Ovary (tissue), 10 donors: ENCODE data around the gene SELENOV. TPM values are rescaled to one million over a fixed set of nuclear protein-coding genes. Genes with fewer than 3 reads are reported as not detected.

Experiments used
- DNase-seq, 5 donors: peaks; one replicate each; pipeline ENCODE4 v3.0.0-alpha.2; 2019 to 2020
- H3K27ac ChIP-seq, 2 donors: fragments of 200-600 bp; one replicate each; pipeline versions ENCODE4 v1.5.1 to v1.8.0; 2019 to 2022
- H3K27me3 ChIP-seq: fragments of 200-600 bp; one replicate; pipeline ENCODE4 v1.8.0; 2022
- H3K36me3 ChIP-seq: fragments of 200-600 bp; sonication (generic); one replicate; pipeline ENCODE4 v1.5.1; 2019
- H3K4me1 ChIP-seq: one replicate; pipeline ENCODE4 v1.8.1; 2013; ENCODE audit warnings: mild to moderate bottlenecking, moderate library complexity; ENCODE audit not compliant: insufficient read depth
- H3K4me3 ChIP-seq: fragments of 200-600 bp; sonication (generic); one replicate; pipeline ENCODE4 v1.5.1; 2017
- H3K9me3 ChIP-seq, 2 donors: fragments of 200-600 bp in 1 of 2; sonication (generic) in 1 of 2; one replicate each; pipeline versions ENCODE4 v1.5.1 to v1.8.1; 2013 to 2019; ENCODE audit warnings: mild to moderate bottlenecking in 1 of 2, moderate library complexity in 1 of 2
- CTCF ChIP-seq, 3 donors: fragments of 450-650 bp in 2 of 3; fragments of 200-600 bp in 1 of 3; IDR thresholded peaks; one replicate each; pipeline versions ENCODE4 v1.5.1 to v1.8.0; 2016 to 2022; ENCODE audit warnings: antibody characterized with exemption in 3 of 3, mild to moderate bottlenecking in 1 of 3
- EP300 ChIP-seq: sonication (generic); formaldehyde crosslinking; IDR thresholded peaks from one replicate; pipeline ENCODE4 v1.6.1; 2017; ENCODE audit warnings: antibody characterized with exemption
- POLR2A ChIP-seq: fragments of 450-650 bp; IDR thresholded peaks from one replicate; pipeline ENCODE4 v1.6.1; 2017; ENCODE audit warnings: antibody characterized with exemption, mild to moderate bottlenecking, moderate library complexity
- WGBS, 3 donors: extraction: QIAGEN DNeasy Blood & Tissue Kit in 1 of 3; methylation state at CpG; one replicate each; pipeline versions ENCODE4 v1.1.5 to v1.1.7; 2013 to 2017; 5-methylcytosine and 5-hydroxymethylcytosine counted together
- intact Hi-C, 4 donors: fragments of 100-400 bp; cut with DNase I; formaldehyde crosslinking; loops; one replicate each; pipeline versions ENCODE4 v1.11.0 to v1.15.1; 2022 to 2023
- long read RNA-seq, 3 donors: library from polyadenylated mRNA in 2 of 3; unstranded in 2 of 3; transcript quantifications; one replicate each; pipeline ENCODE4 v2.0.0 and lab custom pipeline, GENCODE V29; 2021 to 2026
- polyA plus RNA-seq, 2 donors: library from polyadenylated mRNA; stranded (reverse); fragments of 200-250 nt in 1 of 2; fragments of 350-450 nt in 1 of 2; fragmentation: Illumina TruSeq in 1 of 2; extraction: RNeasy Lipid Tissue Mini Kit (QIAGEN cat#74804) in 1 of 2; gene quantifications; one replicate each; pipeline ENCODE4 v1.2.3, GENCODE V29; 2013 to 2014
- total RNA-seq, 7 donors: library from RNA; depleted of rRNA in 2 of 7; stranded (reverse); fragments of >200 nt in 2 of 7; fragmentation: NEBNext Ultra II Directional in 3 of 7; extraction: Animal tissue kit (Norgen Biotek cat#: 25700) in 3 of 7; gene quantifications; one replicate each; pipeline versions ENCODE4 v1.1.0 to v1.2.4, GENCODE V29; 2016 to 2023
- donor health status: DM: no; HTN: no; CAD: no; lungs with moderate emphysema.
- donor health status: DM: no; HTN: no; CAD: no.
- donor health status: Bipolar disorder and iron deficiency.
- donor health status: DM: yes; HTN: yes; CAD: no.
- donor health status: DM: no; HTN: no; CAD: no.
- donor health status: DM: yes; HTN: yes; CAD: no.

Gene SELENOV
- total RNA-seq (under 1 TPM in 1 of 7 donors, not detected in 6; 0.27 TPM), polyA plus RNA-seq (under 1 TPM in 1 of 2 donors, not detected in 1; 0.39 TPM)
- long read RNA-seq, donor 1, partial matches to known transcripts, result 0 of 2 reads
- long read RNA-seq, donor 1, other reads (novel, unspliced or antisense), result 0 of 2 reads
- long read RNA-seq, donor 2, result 0 reads
- long read RNA-seq, donor 3, partial matches to known transcripts, result 0 of 1 reads
- long read RNA-seq, donor 3, other reads (novel, unspliced or antisense), result 0 of 1 reads

DNA sequence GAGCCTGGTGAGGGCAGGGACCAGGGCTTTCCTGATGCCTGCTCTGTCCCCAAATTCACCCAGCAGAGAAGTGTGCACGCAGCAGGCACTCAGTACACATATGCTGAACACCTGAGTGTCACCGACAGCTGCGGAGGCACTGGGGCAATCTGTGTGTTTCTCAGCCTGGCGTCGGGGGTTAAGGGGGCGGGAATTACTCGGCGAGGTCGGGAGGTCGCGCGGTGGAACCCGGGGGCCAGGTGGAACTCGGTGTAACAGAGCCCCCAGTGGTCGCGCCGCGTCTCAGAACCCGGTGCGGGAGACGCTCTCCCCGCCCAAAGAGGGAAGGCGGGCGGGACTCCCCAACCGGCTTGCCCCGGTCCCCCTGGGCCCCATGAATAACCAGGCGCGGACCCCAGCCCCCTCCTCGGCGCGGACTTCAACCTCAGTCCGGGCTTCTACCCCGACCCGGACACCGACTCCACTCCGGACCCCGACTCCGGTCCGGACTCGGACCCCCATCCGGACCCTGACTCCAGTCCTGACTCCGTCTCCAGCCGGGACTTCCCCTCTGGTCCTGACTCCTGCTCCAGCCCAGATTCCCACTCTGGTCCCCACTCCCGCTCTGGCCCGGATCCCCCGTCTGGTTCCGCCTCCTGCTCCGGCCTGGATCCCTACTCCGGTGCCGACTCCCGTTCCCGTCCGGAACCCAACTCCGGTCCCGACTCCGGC lies at the start of gene SELENOV:
TSS of gene SELENOV (plus strand) at position 300 of the 711 bp plus-strand sequence. CDS start at position 374, 74 bp downstream.
- WGBS, 3 donors, result 1% methylated on average over 38 to 56 of the region's 56 CpGs
- DNase-seq, result peak in 3 of 5 donors; percentile 20 to 47 (median 44)
- H3K27me3 ChIP-seq, result no peaks in the 10 kb centered on the region
- peak within 1 kb of the TSS; percentile 12 for H3K4me3 ChIP-seq
- no peak for TF ChIP-seq EP300
- no peak for TF ChIP-seq POLR2A
- TF ChIP-seq CTCF (IDR thresholded peaks at IDR 0.05), result no peak
- intact Hi-C loops, result no loop called here
- H3K9me3 ChIP-seq, result no peaks in the 10 kb centered on the region
- no peaks in the 10 kb centered on the region for H3K36me3 ChIP-seq
- no peak within 1 kb of the TSS for H3K27ac ChIP-seq
- H3K4me1 ChIP-seq, result peaks cover 5% of the 10 kb centered on the region

DNA sequence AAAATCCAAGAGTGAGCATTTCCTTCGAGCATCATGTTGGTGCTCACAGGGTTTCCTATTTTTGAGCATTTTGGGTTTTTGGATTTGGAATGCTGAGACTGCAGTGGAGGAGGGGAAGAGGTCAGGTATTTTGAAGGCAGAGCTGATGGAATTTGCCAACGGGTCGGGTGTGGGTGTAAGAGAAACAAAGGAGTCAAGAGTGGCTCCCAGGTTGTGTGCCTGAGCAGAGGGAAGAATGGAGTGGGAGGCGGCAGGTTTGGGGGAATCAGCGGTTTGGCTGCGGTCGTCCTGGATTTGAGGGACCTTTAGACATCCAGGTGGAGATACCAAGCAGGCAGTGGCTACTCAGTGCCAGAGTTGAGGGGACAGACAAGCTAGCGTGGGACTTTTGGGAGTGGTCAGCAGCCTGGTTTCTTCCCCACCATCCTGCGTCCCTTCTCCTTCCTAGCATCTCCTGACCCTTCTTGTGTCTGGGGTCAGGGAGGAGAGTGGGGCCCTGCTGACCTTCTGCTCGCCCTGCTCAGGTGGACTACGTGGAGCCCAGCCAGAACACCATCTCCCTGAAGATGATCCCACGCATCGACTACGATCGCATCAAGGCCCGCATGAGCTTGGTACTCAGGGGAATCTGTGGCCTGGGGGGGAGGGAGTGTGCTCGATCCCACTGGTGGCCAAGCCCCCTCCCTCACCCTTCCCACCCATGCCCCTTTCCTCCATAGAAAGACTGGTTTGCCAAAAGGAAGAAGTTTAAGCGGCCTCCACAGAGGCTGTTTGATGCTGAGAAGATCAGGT lies 48.8 kb upstream of the SELENOV start:
- Histone ChIP-seq H3K4me3 (no peak overlapping the region), H3K36me3 (no peaks in the 10 kb centered on the region), H3K4me1 (no peaks in the 10 kb centered on the region), H3K9me3 (no peaks in the 10 kb centered on the region), H3K27me3 (no peaks in the 10 kb centered on the region), H3K27ac (no peak overlapping the region)
- 86 to 87% (median 87%) methylated on average over 18 of the region's 18 CpGs for WGBS, 3 donors
- TF ChIP-seq EP300, result no peak
- intact Hi-C loops, result no loop called here
- no peak for DNase-seq

DNA sequence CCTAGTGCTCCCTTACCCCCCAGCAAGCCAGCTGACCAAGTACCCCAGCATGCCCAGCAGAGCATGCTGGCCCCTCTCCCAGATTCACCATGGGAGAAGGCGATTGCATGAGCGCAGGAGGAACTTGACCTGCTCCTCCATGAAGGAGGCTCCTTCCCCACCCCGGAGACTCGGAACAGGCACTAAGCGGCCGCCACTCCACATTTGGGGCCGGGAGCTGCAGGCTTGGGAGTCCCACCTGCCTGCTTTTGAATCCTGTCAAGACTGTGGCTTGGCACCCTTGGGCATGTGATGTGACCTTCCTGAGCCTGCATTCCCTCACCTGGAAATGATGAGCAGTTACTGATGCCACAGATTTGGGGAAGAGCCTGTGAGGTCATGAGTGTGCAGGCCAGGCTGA lies 47.0 kb upstream of the SELENOV start:
- Histone ChIP-seq H3K9me3 (no peaks in the 10 kb centered on the region), H3K27me3 (no peaks in the 10 kb centered on the region), H3K36me3 (no peaks in the 10 kb centered on the region), H3K27ac (no peak overlapping the region), H3K4me3 (no peak overlapping the region), H3K4me1 (no peaks in the 10 kb centered on the region)
- intact Hi-C loops, result no loop called here
- DNase-seq, result no peak
- no peak for TF ChIP-seq CTCF (IDR thresholded peaks at IDR 0.05)
- TF ChIP-seq POLR2A, result no peak
- no peak for TF ChIP-seq EP300
- WGBS, 3 donors, result 87 to 95% (median 93%) methylated on average over 7 of the region's 7 CpGs

DNA sequence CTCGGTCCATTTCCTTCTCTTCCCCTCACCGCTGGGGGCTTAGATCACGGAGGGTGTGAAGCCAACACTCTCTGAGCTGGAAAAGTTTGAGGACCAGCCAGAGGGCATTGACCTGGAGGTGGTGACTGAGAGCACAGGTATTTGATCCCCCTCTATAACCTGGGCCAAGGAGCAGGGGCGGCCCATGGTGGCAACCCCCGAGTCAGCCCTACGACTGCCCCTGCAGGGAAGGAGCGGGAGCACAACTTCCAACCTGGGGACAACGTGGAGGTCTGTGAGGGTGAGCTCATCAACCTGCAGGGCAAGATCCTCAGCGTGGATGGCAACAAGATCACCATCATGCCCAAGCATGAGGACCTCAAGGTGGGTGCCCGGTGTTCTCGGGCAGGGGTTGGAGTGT lies 45.9 kb upstream of the SELENOV start:
- Histone ChIP-seq H3K36me3 (no peaks in the 10 kb centered on the region), H3K4me3 (no peak overlapping the region)
- TF ChIP-seq EP300 (no peak), CTCF (IDR thresholded peaks at IDR 0.05) (no peak), POLR2A (no peak)

More for the DNA sequence above, 45.9 kb upstream of the SELENOV start:
- Histone ChIP-seq H3K9me3 (no peaks in the 10 kb centered on the region), H3K4me1 (no peaks in the 10 kb centered on the region), H3K27me3 (no peaks in the 10 kb centered on the region), H3K27ac (no peak overlapping the region)
- DNase-seq, result no peak
- intact Hi-C loops, result no loop called here
- WGBS, 3 donors, result 87 to 90% (median 88%) methylated on average over 11 of the region's 11 CpGs
